Activated naive CD4-positive, alpha-beta T cell treated with anti-CD3 and anti-CD28 coated beads for 36 hours (primary cell): ENCODE results near the gene C1QTNF6. TPM values are rescaled to one million over a fixed set of nuclear protein-coding genes. Genes with fewer than 3 reads are reported as not detected.

Source experiments
- CTCF ChIA-PET: fragments of 350-600 bp; sonication (Branson Sonifier 250); formaldehyde crosslinking; loops from one replicate; lab custom pipeline; 2021; ENCODE audit warnings: antibody characterized with exemption; lab: Charles Lee
- DNase-seq: peaks from one replicate; pipeline ENCODE4 v3.0.0-alpha.2; 2020
- H3K27ac Mint-ChIP-seq: one replicate; pipeline ENCODE4 v1.8.0; 2021; ENCODE audit warnings: mild to moderate bottlenecking, mixed read lengths
- H3K27me3 Mint-ChIP-seq: one replicate; pipeline ENCODE4 v1.8.0; 2021; ENCODE audit warnings: low read depth, mixed read lengths
- H3K36me3 Mint-ChIP-seq: one replicate; pipeline ENCODE4 v1.8.0; 2021; ENCODE audit warnings: low read depth, mixed read lengths
- H3K4me1 Mint-ChIP-seq: one replicate; pipeline ENCODE4 v1.8.0; 2021; ENCODE audit warnings: low read depth, mixed read lengths
- H3K4me3 Mint-ChIP-seq: one replicate; pipeline ENCODE4 v1.8.0; 2021; ENCODE audit warnings: mild to moderate bottlenecking, moderate library complexity, mixed read lengths
- H3K9me3 Mint-ChIP-seq: one replicate; pipeline ENCODE4 v1.8.0; 2021; ENCODE audit warnings: mixed read lengths
- intact Hi-C: fragments of 100-400 bp; cut with micrococcal nuclease; formaldehyde crosslinking; loops from one replicate; pipeline ENCODE4 v1.15.1; 2023
- total RNA-seq, 2 experiments: library from RNA; stranded (reverse); gene quantifications; one replicate each; pipeline ENCODE4 v1.2.3, GENCODE V29; 2021

C1QTNF6 gene
- total RNA-seq, 2 experiments from 2014 or later, result 13.4 to 13.6 TPM

DNA sequence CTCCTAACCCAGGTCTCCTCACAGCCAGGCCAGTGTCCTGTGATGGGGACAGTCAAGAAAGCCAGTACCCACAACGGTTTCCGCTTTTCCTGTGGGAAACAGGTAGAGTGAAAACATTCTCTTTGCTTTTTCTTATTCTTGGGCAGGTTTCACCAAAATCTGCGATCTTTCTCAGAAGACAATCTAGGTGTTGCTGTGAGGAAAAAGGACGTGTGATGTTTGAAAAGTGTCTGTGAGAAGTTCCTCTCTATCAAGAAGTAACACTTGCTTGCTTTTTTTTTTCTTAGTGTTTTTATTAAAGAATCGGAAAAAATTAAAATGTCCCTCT, 29.1 kb downstream of the C1QTNF6 start:
- intact Hi-C loops, result no loop called here
- Mint-ChIP-seq H3K36me3 (no peaks in the 10 kb centered on the region), H3K27ac (no peak overlapping the region), H3K4me1 (peaks cover 64% of the 10 kb centered on the region), H3K27me3 (no peaks in the 10 kb centered on the region), H3K4me3 (no peak overlapping the region), H3K9me3 (peaks cover 3% of the 10 kb centered on the region)
- no peak for DNase-seq
- CTCF ChIA-PET, result no interaction called here

DNA sequence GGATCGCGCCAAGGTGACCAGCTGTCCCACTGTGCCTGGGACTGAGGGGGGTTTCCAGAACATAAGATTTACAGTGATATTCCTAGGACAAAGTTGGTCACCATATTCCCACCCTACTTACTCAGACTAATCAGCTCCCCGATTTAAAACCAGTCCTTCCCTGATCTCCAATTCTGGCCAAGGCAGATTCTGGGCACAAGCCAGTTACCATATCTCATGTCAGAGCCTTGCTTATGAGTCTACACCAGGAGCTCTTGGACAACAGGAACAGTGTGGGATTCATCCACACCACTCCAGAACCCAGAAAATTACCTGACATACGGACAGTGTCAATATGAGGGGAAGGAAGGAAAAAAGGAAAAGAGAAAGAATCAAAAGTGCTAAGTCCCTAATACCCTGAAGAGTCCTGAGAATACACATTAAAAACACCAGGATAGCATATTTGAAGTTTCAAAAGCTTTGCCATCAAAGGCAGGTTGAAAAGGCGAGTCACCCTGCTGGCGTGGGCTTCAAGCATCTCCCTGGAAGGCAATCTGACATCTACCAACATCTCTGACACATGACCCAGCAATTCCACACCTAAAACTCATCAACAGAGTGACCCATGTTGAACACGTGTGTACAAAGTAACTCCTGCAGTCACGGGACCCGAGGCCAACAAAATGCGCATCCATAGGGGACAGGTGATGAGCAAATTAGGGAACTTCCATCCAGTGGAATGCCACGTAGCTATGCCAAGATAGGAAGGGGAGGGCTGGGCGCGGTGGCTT, 30.3 kb downstream of the C1QTNF6 start:
- Mint-ChIP-seq H3K9me3 (peaks cover 3% of the 10 kb centered on the region), H3K36me3 (no peaks in the 10 kb centered on the region), H3K4me3 (no peak overlapping the region), H3K27ac (no peak overlapping the region), H3K4me1 (peaks cover 52% of the 10 kb centered on the region), H3K27me3 (no peaks in the 10 kb centered on the region)
- intact Hi-C loops, result no loop called here
- CTCF ChIA-PET, result interaction anchor here (0.6 to 2.1 kb wide), 5 partner anchors 9 to 300 kb away, joined by 3 to 7 read pairs (median 4); no protein-coding TSS in a partner anchor
- DNase-seq, result no peak

DNA sequence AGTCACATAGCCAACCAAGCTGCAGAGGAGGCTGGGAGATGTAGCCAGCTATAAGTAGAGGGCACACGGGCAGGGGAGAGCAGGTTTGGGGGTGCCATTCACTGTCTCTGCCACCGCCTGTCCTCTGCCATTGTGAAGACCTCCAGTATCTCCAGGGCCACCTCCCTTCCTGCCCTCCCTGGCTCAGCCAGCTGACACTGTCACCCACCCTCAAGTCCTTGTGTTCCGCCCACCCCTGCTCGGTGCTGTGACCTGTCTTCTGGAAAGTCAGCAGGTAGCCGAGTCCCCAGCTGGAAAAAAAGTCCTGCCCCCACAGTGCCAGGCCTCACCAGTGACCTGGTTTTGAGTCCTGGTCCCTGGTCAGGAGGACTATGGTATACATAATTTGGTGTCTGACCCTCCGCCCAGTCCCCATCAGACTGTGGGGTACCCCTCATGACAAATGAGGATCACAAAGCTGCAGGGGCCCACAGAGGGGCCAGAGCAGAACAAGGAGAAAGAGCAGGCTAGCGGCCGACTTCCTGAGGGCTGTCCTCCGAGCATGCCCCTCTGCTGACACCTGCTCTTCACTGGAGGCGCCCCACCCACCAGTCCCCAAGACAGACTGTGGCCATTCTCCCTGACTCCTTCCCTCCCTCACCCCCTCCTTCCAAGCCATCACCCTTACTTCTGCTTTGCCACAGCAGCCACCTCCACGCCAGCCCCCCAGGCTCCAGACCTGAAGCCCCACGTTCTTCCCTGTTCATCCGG, 31.2 kb downstream of the C1QTNF6 start:
- H3K9me3 Mint-ChIP-seq, result peaks cover 3% of the 10 kb centered on the region
- H3K4me3 Mint-ChIP-seq, result no peak overlapping the region
- H3K36me3 Mint-ChIP-seq, result no peaks in the 10 kb centered on the region
- H3K27me3 Mint-ChIP-seq, result no peaks in the 10 kb centered on the region
- no peak overlapping the region for H3K27ac Mint-ChIP-seq
- intact Hi-C loops, result no loop called here
- peaks cover 43% of the 10 kb centered on the region for H3K4me1 Mint-ChIP-seq
- no peak for DNase-seq
- CTCF ChIA-PET, result interaction anchor here (0.6 to 2.1 kb wide), 8 partner anchors 9 to 301 kb away, joined by 3 to 10 read pairs (median 4); no protein-coding TSS in a partner anchor

- no peak for DNase-seq
- CTCF ChIA-PET, result interaction anchor here (0.6 to 2.1 kb wide), 5 partner anchors 8 to 221 kb away, joined by 3 to 10 read pairs (median 6); no protein-coding TSS in a partner anchor
- Mint-ChIP-seq H3K27ac (no peak overlapping the region), H3K9me3 (peaks cover 3% of the 10 kb centered on the region), H3K27me3 (no peaks in the 10 kb centered on the region), H3K36me3 (no peaks in the 10 kb centered on the region), H3K4me3 (no peak overlapping the region), H3K4me1 (peaks cover 38% of the 10 kb centered on the region)
- intact Hi-C loops, result no loop called here
Measured at GRCh38 chr22:37155971-37156370, 32.1 kb downstream of the C1QTNF6 start.

DNA sequence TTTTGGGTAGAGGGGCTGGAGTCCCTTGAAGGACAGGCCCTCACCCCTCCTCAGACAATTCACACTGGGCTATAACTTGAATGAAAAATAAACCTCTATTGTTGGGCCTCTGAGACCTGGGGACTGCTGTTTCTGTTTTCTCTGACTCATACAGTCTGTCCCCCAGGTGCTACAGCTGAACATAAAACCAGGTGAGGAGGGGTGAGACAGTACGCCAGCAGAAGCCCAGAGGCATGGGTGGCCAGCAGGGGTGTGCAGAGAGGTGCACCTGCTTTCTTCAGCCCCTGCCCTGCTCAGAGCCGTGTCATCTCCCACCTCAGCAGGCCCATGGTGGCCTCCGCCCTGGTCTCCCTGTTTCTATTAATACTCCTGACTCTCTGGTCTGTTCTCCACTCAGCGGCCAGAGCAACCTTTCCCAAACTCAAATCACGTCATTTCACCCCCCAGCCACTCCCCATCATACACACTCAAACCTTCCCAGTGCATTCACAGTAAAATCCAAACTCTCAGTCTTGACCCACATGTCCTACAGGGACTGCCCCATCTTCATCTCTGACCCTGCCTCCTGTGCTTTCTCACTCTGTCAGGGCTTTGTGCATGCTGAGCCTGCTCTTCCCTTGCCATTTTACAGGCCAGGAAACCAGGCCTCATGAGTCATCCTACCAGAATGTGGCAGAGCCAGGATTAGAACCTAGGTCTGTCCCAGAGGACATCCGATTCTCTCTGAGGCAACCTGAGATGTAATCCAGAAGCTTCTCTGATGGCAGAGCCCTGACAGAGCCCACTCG, 32.9 kb downstream of the C1QTNF6 start:
- Mint-ChIP-seq H3K36me3 (no peaks in the 10 kb centered on the region), H3K27ac (no peak overlapping the region), H3K27me3 (no peaks in the 10 kb centered on the region), H3K4me1 (peaks cover 45% of the 10 kb centered on the region), H3K9me3 (peaks cover 7% of the 10 kb centered on the region), H3K4me3 (no peak overlapping the region)
- DNase-seq, result peak; percentile 45
- intact Hi-C loops, result no loop called here
- CTCF ChIA-PET, result interaction anchor here (1.4 kb wide), 1 partner anchor 44 kb away, joined by 4 read pairs; no protein-coding TSS in a partner anchor

DNA sequence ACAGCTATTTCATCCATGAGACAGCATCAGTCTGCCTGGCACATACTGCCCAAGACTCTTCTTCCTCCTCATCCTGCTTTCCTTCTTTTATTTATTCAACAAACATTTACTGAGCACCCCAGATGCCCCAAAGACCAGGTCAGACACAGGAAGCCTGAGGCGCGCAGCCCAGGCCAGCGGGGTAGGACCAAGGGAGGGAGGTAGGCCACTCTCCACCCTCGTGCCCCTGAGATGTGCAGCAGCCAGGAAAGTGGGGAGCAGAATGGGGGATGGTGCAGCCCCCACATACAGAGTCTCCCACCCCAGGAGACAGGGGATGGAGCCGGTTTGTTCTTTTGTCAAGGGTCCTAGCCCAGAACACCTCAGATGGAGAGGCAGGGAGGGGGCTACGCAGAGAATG, 34.1 kb downstream of the C1QTNF6 start:
- peaks cover 7% of the 10 kb centered on the region for H3K9me3 Mint-ChIP-seq
- CTCF ChIA-PET, result interaction anchor here (1.3 to 1.4 kb wide), 2 partner anchors 14 to 45 kb away, joined by 3 to 4 read pairs; no protein-coding TSS in a partner anchor
- intact Hi-C loops, result no loop called here

GRCh38 chr22:37151401-37151800, 36.6 kb downstream of the C1QTNF6 start:
- no peak overlapping the region for H3K4me3 Mint-ChIP-seq
- H3K27ac Mint-ChIP-seq, result no peak overlapping the region
- intact Hi-C loops, result no loop called here
- H3K36me3 Mint-ChIP-seq, result peaks cover 21% of the 10 kb centered on the region
- DNase-seq, result no peak
- CTCF ChIA-PET, result interaction anchor here (1.1 to 5.3 kb wide), 2 partner anchors 10 kb away, joined by 7 to 48 read pairs; no protein-coding TSS in a partner anchor
- H3K4me1 Mint-ChIP-seq, result peaks cover 51% of the 10 kb centered on the region
- H3K9me3 Mint-ChIP-seq, result peaks cover 7% of the 10 kb centered on the region
- no peaks in the 10 kb centered on the region for H3K27me3 Mint-ChIP-seq

More for the DNA sequence above, 34.1 kb downstream of the C1QTNF6 start:
- Mint-ChIP-seq H3K27me3 (no peaks in the 10 kb centered on the region), H3K36me3 (peaks cover 2% of the 10 kb centered on the region), H3K4me3 (no peak overlapping the region), H3K27ac (no peak overlapping the region), H3K4me1 (peaks cover 44% of the 10 kb centered on the region)
- DNase-seq, result no peak

DNA sequence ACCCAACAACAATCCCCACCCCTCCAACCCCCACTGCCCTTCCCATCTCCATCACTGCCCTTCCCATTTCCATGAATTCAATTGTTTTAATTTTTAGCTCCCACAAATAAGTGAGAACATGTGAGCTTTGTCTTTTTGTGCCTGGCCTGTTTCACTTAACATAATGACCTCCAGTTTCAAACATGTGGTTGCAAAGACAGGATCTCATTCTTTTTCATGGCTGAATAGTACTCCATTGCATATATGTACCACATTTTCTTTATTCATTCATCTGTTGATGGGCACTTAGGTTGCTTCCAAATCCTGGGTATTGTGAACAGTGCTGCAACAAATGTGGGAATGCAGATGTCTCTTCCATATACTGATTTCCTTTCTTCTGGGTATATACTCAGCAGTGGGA, 37.3 kb downstream of the C1QTNF6 start:
- DNase-seq, result no peak
- peaks cover 53% of the 10 kb centered on the region for H3K4me1 Mint-ChIP-seq
- peak overlapping the region; percentile 36 for H3K4me3 Mint-ChIP-seq
- no peaks in the 10 kb centered on the region for H3K27me3 Mint-ChIP-seq
- H3K36me3 Mint-ChIP-seq, result peaks cover 28% of the 10 kb centered on the region
- CTCF ChIA-PET, result interaction anchor here (4.3 to 5.3 kb wide), 2 partner anchors 11 to 29 kb away, joined by 42 to 48 read pairs; no protein-coding TSS in a partner anchor
- peak overlapping the region; percentile 72 for H3K27ac Mint-ChIP-seq
- intact Hi-C loops, result loop anchor here (1.0 kb wide), 2 partner anchors 12 to 72 kb away; no protein-coding TSS in a partner anchor
- H3K9me3 Mint-ChIP-seq, result peaks cover 7% of the 10 kb centered on the region

GRCh38 chr22:37148742-37149665, 39.0 kb downstream of the C1QTNF6 start:
- intact Hi-C loops, result loop anchor here (1.0 to 5.0 kb wide), 4 partner anchors 11 to 83 kb away; no protein-coding TSS in a partner anchor
- DNase-seq, result no peak
- H3K4me1 Mint-ChIP-seq, result peaks cover 53% of the 10 kb centered on the region
- no peaks in the 10 kb centered on the region for H3K27me3 Mint-ChIP-seq
- CTCF ChIA-PET, result interaction anchor here (0.7 to 5.3 kb wide), 14 partner anchors 8 to 104 kb away, joined by 3 to 48 read pairs (median 5); no protein-coding TSS in a partner anchor
- H3K27ac Mint-ChIP-seq, result peak overlapping the region; percentile 96
- peak overlapping the region; percentile 87 for H3K4me3 Mint-ChIP-seq
- H3K36me3 Mint-ChIP-seq, result peaks cover 35% of the 10 kb centered on the region
- H3K9me3 Mint-ChIP-seq, result peaks cover 4% of the 10 kb centered on the region

DNA sequence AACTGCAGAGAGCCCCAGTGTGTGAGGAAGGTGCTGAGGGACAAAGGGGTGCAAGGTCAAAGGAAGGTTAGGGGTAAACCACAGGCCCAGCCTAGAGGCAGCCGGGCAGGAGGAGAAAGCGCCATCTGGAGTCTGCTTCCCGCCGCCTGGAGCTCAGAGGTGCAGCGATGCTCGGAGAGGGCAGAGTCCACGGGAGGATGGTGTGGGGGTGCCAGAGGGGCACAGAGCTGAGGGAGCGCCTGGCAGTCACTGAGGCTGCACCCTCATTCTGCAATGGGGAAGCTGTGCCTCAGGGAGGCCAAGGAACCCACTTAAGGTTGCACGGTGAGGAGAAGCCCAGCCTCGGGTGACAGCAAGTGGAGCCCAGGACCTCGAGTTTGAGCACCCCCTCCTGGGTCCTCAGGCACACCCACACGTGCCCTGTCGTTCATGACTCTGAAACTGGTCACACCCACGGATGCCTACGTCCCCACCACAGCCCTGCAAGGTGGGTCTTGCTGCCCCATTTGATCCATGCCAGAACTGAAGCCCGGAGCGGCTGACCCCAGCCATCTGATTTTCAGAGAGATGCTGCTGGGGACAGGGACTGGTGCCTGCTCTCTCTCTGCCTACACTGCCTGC, 39.9 kb downstream of the C1QTNF6 start:
- H3K36me3 Mint-ChIP-seq, result peaks cover 43% of the 10 kb centered on the region
- H3K4me1 Mint-ChIP-seq, result peaks cover 56% of the 10 kb centered on the region
- peak; percentile 51 for DNase-seq
- peaks cover 4% of the 10 kb centered on the region for H3K9me3 Mint-ChIP-seq
- peak overlapping the region; percentile 87 for H3K4me3 Mint-ChIP-seq
- intact Hi-C loops, result loop anchor here (1.0 to 5.0 kb wide), 3 partner anchors 10 to 84 kb away; no protein-coding TSS in a partner anchor
- H3K27ac Mint-ChIP-seq, result peak overlapping the region; percentile 96
- CTCF ChIA-PET, result interaction anchor here (0.6 to 5.3 kb wide), 13 partner anchors 9 to 522 kb away, joined by 3 to 48 read pairs (median 6); no protein-coding TSS in a partner anchor
- no peaks in the 10 kb centered on the region for H3K27me3 Mint-ChIP-seq
